Measurements from ENCODE around the gene CCDC92B. TPM values are rescaled to one million over a fixed set of nuclear protein-coding genes. Genes with fewer than 3 reads are reported as not detected.
A peak's percentile ranks its signal among the peaks of the same experiment; 100 is the strongest.

The CCDC92B gene
- total and polyA plus RNA-seq, 10 of the 15 experiments (the other 5 are each of a cell fraction or from before 2014, with no cell fraction given) = not detected

- Histone ChIP-seq H3K36me3 (ENCODE audit: control insufficient read depth in 2 of 2, insufficient read depth in 2 of 2, low read length in 1 of 2) (no peaks in the 10 kb centered on the region), H3K79me2 (ENCODE audit: control insufficient read depth, insufficient read depth, low read length) (no peaks in the 10 kb centered on the region), H3K27me3 (replicated peaks in 1 of 2; ENCODE audit: control insufficient read depth in 2 of 2, insufficient read depth in 2 of 2, low read length in 1 of 2) (peaks cover 0 to 3% of the 10 kb centered on the region in 2 experiments; a peak in 1 of 4 replicates), H3K4me2 (ENCODE audit: control insufficient read depth, insufficient read depth) (peak overlapping the region; percentile 53), H3K4me3 (peak overlapping the region; percentile 44; the same call in 1 of the 2 replicates), H4K20me1 (ENCODE audit: control insufficient read depth, insufficient read depth) (no peaks in the 10 kb centered on the region), H3K27ac (ENCODE audit: control insufficient read depth, insufficient read depth) (no peak overlapping the region), H3K9me3 (replicated peaks; ENCODE audit: control insufficient read depth, insufficient read depth, low read length) (no peaks in the 10 kb centered on the region), H3K9ac (ENCODE audit: control insufficient read depth, insufficient read depth, low read length) (no peak overlapping the region), H3K4me1 (ENCODE audit: control insufficient read depth, insufficient read depth, low read length) (peaks cover 26% of the 10 kb centered on the region), H2AFZ (ENCODE audit: control insufficient read depth, low read depth, low read length) (peak overlapping the region; percentile 25; the same call in 1 of the 2 replicates)
- intact Hi-C loops (cut with micrococcal nuclease; ENCODE audit: unreplicated experiment) (no loop called here), in situ Hi-C loops (cut with MboI) (no loop called here)
- TF ChIP-seq TBL1XR1 (IDR thresholded peaks at IDR 0.05; ENCODE audit: low read depth, low read length) (no peak), NRF1 (conservative IDR thresholded peaks at IDR 0.05; ENCODE audit: low read depth, low read length) (no peak)
- no peak for FAIRE-seq
- 29% methylated on average over 28 of the region's 28 CpGs for WGBS (ENCODE audit: insufficient coverage, insufficient replicate concordance, low lambda C conversion rate, missing lambda C conversion rate)
- ATAC-seq = no peak
- no peak for DNase-seq (ENCODE audit: low read depth, low spot score)
- ChIA-PET SMC1A (ENCODE audit: uncharacterized antibody, unreplicated experiment) (no interaction called here), RAD21 (ENCODE audit: unreplicated experiment) (no interaction called here), CTCF (no interaction called here), POLR2A (no interaction called here)
- BruUV-seq (replicated peaks) = no TSS peak
Observed at GRCh38 chr17:2795441-2796163, 46.1 kb upstream of the CCDC92B start.

DNA sequence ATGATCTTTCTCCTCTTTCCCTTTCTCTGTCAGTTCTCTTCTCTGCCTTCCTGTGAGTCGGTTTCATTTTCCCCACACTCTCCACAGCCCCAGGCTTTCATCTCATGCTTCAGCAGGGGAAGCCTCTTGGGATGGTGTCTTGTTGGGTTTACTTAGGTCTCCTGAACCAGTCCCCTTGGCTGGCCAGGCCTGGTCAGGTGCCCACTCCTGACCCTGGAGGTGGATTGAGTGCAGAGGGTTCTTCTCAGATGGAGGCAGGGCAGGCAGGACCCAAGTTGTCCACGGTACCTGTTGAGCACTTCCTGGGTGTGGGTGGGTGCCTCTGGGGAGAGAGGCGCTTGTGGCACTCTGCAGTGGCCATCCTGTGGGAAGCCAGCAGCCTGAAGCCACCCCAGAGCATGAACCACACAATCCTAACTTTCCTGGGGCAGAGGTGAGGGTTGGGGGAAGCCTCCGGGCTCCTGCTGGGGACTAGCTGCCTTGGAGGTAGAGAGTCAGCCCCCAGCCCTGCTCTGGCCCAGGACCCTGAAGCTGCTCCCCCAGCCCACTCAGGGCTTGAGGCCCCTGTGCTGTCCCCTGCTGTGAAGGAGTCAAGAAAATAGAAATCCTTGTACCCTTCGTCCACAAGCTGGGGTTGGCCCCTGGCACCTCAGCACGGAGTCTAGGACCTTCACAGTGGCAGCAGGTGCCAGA is 44.8 kb upstream of the CCDC92B start:
- FAIRE-seq (no peak), ATAC-seq (no peak), DNase-seq (ENCODE audit: low read depth, low spot score) (no peak)
- peaks cover 26% of the 10 kb centered on the region for H3K4me1 ChIP-seq (ENCODE audit: control insufficient read depth, insufficient read depth, low read length)
- no peak overlapping the region for H3K9ac ChIP-seq (ENCODE audit: control insufficient read depth, insufficient read depth, low read length)
- H3K4me2 ChIP-seq (ENCODE audit: control insufficient read depth, insufficient read depth) = peak overlapping the region; percentile 13; the same call in 1 of the 2 replicates
- no peaks in the 10 kb centered on the region for H3K36me3 ChIP-seq (ENCODE audit: control insufficient read depth in 2 of 2, insufficient read depth in 2 of 2, low read length in 1 of 2)
- in situ Hi-C loops (cut with MboI) (no loop called here), intact Hi-C loops (cut with micrococcal nuclease; ENCODE audit: unreplicated experiment) (no loop called here)
- 27% methylated on average over 6 of the region's 6 CpGs for WGBS (ENCODE audit: insufficient coverage, insufficient replicate concordance, low lambda C conversion rate, missing lambda C conversion rate)
- ChIA-PET POLR2A (no interaction called here), SMC1A (ENCODE audit: uncharacterized antibody, unreplicated experiment) (no interaction called here), CTCF (no interaction called here), RAD21 (ENCODE audit: unreplicated experiment) (no interaction called here)
- BruUV-seq (replicated peaks) = no TSS peak
- H3K27me3 ChIP-seq (replicated peaks in 1 of 2; ENCODE audit: control insufficient read depth in 2 of 2, insufficient read depth in 2 of 2, low read length in 1 of 2) = peaks cover 0 to 3% of the 10 kb centered on the region in 2 experiments; a peak in 1 of 4 replicates
- TF ChIP-seq HDGF (IDR thresholded peaks at IDR 0.05) (no peak), CREM (IDR thresholded peaks at IDR 0.05; ENCODE audit: low read depth) (no peak), ZZZ3 (IDR thresholded peaks at IDR 0.05; ENCODE audit: control insufficient read depth, insufficient read length, low read depth) (no peak), EED (IDR thresholded peaks at IDR 0.05; ENCODE audit: low read depth) (no peak), MXI1 (IDR thresholded peaks at IDR 0.05; ENCODE audit: low read depth, low read length) (no peak)
- H2AFZ ChIP-seq (ENCODE audit: control insufficient read depth, low read depth, low read length) = no peak overlapping the region
- H4K20me1 ChIP-seq (ENCODE audit: control insufficient read depth, insufficient read depth) = no peaks in the 10 kb centered on the region
- H3K27ac ChIP-seq (ENCODE audit: control insufficient read depth, insufficient read depth) = no peak overlapping the region
- H3K4me3 ChIP-seq = no peak overlapping the region
- H3K79me2 ChIP-seq (ENCODE audit: control insufficient read depth, insufficient read depth, low read length) = no peaks in the 10 kb centered on the region
- no peaks in the 10 kb centered on the region for H3K9me3 ChIP-seq (replicated peaks; ENCODE audit: control insufficient read depth, insufficient read depth, low read length)

Data from GM12878 (cell line).